Esophagus (tissue), 2 donors: ENCODE data around the gene SYNE4. TPM values are rescaled to one million over a fixed set of nuclear protein-coding genes. Genes with fewer than 3 reads are reported as not detected.

Experiments
- H3K27ac ChIP-seq, 2 donors: one replicate each; pipeline ENCODE4 v1.5.1; 2013; ENCODE audit warnings: low read depth in 2 of 2, mild to moderate bottlenecking in 2 of 2, inconsistent platforms in 1 of 2, low read length in 1 of 2, moderate library complexity in 1 of 2
- H3K27me3 ChIP-seq, 2 donors: one replicate each; pipeline ENCODE4 v1.6.1; 2013; ENCODE audit warnings: low read length in 2 of 2, control low read depth in 1 of 2, mild to moderate bottlenecking in 1 of 2; ENCODE audit not compliant: insufficient read depth in 2 of 2, control insufficient read depth in 1 of 2
- H3K36me3 ChIP-seq, 2 donors: one replicate each; pipeline ENCODE4 v1.6.1; 2013; ENCODE audit warnings: low read length in 1 of 2; ENCODE audit not compliant: control insufficient read depth in 2 of 2, insufficient read depth in 2 of 2
- H3K4me1 ChIP-seq, 2 donors: one replicate each; pipeline ENCODE4 v1.6.1; 2013; ENCODE audit warnings: low read length in 1 of 2; ENCODE audit not compliant: control insufficient read depth in 2 of 2, insufficient read depth in 2 of 2
- H3K4me3 ChIP-seq, 2 donors: one replicate each; pipeline ENCODE4 v1.5.1; 2013; ENCODE audit warnings: low read length in 2 of 2, mild to moderate bottlenecking in 2 of 2, low read depth in 1 of 2, moderate library complexity in 1 of 2
- H3K9me3 ChIP-seq, 2 donors: one replicate each; pipeline ENCODE4 v1.6.1; 2013; ENCODE audit warnings: mild to moderate bottlenecking in 2 of 2, low read depth in 1 of 2, low read length in 1 of 2, moderate library complexity in 1 of 2; ENCODE audit not compliant: control insufficient read depth in 2 of 2, insufficient read depth in 1 of 2
- WGBS, 2 donors: extraction: QIAGEN DNeasy Blood & Tissue Kit; methylation state at CpG; one replicate each; pipeline ENCODE4 v1.1.7; 2013; 5-methylcytosine and 5-hydroxymethylcytosine counted together
- polyA plus RNA-seq, 2 donors: library from polyadenylated mRNA; stranded (reverse); fragments of 200-250 nt; gene quantifications; one replicate each; pipeline ENCODE4 v1.2.3, GENCODE V29; 2013
- donor health status: healthy with polysubstance abuse.
- donor health status: Bipolar disorder and iron deficiency.

SYNE4 gene
- polyA plus RNA-seq, 2 donors: 0.87 to 2.7 TPM

DNA sequence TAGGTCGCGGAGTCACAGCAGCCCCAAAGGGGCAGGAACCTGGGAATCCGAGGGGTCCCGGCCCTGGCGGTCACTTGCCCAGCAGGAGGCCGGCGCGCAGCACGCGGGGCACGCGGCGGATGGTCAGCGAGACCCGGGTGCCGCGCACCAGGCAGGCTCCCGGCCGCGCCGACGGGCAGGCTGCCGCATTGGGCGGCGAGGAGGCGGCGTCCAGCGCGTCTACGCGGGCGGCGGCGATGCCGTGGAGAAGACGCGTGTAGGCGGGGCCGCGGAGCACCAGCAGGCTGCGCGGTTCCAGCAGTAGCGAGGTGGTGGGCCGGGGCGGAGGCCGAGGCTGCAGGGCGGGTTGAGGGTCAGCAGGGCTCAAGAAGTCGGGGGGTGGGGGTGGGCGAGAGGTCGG is 607 bp upstream of the SYNE4 start:
- peak overlapping the region; percentile 36 to 54 for H3K4me3 ChIP-seq
- H3K27ac ChIP-seq: peak overlapping the region; percentile 55 to 75
- no peaks in the 10 kb centered on the region for H3K27me3 ChIP-seq
- WGBS, 2 donors: 1 to 2% methylated on average over 39 to 50 of the region's 50 CpGs
- no peaks in the 10 kb centered on the region for H3K9me3 ChIP-seq
- H3K4me1 ChIP-seq: peaks cover 9 to 23% of the 10 kb centered on the region in 2 donors
- H3K36me3 ChIP-seq: no peaks in the 10 kb centered on the region

DNA sequence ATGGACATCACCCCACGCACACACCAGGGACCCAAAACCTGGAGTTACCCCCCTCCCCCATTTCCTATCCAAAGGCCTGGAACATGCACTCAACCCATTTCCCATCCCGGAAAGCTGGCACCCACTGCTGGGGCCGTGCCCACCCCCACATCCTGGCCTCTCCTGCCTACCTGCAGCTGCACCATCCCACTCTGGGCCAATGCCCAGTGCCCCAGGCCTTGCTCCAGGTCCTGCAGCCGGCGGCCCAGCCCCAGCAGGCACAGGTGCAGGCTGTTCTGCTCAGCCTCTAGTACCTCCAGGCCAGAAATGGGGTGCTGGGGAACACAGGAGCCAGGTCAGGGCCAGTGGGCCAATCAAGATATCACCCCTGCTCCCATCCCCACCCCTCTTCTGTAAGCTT is 1.7 kb downstream of the SYNE4 start:
- peaks cover 5 to 15% of the 10 kb centered on the region in 2 donors for H3K4me1 ChIP-seq
- WGBS, 2 donors: 68 to 87% methylated on average over 5 of the region's 5 CpGs
- no peak overlapping the region for H3K4me3 ChIP-seq
- no peaks in the 10 kb centered on the region for H3K36me3 ChIP-seq
- H3K27ac ChIP-seq: no peak overlapping the region
- H3K9me3 ChIP-seq: no peaks in the 10 kb centered on the region
- H3K27me3 ChIP-seq: no peaks in the 10 kb centered on the region

DNA sequence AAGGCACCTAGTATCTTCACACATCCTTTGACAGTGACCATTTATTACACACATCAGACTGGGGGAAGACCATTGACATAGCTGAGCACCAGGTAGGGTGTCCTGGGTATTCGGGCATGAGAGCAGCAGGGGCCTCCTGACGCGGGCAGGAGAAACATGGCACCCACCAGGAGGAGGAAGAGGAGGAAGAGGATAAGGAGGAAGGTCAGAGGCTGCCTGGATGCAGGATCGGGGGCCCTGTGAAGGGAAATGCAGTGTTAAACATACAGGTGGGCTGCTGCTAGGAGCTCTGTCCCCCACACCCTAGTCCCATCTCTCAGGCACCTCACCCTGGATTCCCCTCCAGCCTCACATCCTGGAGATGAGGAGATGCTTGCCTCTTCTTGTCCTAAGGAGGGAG is 5.3 kb downstream of the SYNE4 start:
- H3K27me3 ChIP-seq: no peaks in the 10 kb centered on the region
- H3K4me3 ChIP-seq: no peak overlapping the region
- no peak overlapping the region for H3K27ac ChIP-seq
- 93 to 95% methylated on average over 4 of the region's 4 CpGs for WGBS, 2 donors
- peaks cover 0 to 1% of the 10 kb centered on the region in 2 donors for H3K36me3 ChIP-seq
- no peaks in the 10 kb centered on the region for H3K9me3 ChIP-seq
- peaks cover 0 to 7% of the 10 kb centered on the region in 2 donors for H3K4me1 ChIP-seq

DNA sequence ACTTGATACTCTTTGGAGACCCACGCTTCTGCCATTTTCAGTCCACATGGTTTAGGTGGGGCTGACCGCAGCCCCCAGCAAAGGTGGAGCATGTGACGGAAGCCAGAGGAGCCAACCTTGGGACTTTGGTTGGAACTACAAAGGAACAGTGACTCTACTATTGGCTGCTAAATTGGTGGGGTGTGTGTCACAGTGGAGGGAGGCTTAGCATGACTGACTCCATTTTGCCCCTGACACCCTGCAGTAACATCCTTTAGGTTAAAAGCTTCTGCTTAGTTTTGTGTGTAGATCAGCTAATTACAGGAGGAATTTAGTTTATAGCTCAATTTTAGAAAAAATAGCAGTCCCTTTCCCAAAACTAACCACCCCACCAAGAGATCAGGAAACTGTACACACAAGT is 7.0 kb downstream of the SYNE4 start:
- Histone ChIP-seq H3K27ac (no peak overlapping the region), H3K27me3 (no peaks in the 10 kb centered on the region), H3K9me3 (no peaks in the 10 kb centered on the region), H3K36me3 (peaks cover 0 to 3% of the 10 kb centered on the region in 2 donors), H3K4me1 (peaks cover 0 to 4% of the 10 kb centered on the region in 2 donors), H3K4me3 (no peak overlapping the region)
- 97 to 99% methylated on average over 3 of the region's 3 CpGs for WGBS, 2 donors

DNA sequence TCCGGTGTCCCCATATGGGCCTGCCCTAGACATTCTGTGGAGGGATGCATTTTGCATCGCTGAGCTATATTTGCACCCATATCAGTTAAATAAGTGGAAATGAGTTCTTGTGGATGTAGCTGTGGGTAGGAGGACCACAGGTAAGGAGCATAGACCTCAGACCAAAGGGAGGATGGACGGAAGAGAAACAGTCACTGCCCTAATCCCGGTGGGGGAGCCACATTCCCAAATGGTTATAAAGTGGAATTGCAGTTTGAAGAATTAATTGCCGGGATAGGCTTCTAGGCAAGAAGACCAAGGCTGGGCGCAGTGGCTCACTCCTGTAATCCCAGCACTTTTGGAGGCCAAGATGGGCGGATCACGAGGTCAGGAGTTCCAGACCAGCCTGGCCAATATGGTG is 11.8 kb downstream of the SYNE4 start:
- Histone ChIP-seq H3K4me3 (no peak overlapping the region), H3K9me3 (no peaks in the 10 kb centered on the region), H3K4me1 (peaks cover 3 to 10% of the 10 kb centered on the region in 2 donors), H3K27ac (no peak overlapping the region), H3K27me3 (no peaks in the 10 kb centered on the region), H3K36me3 (peaks cover 0 to 3% of the 10 kb centered on the region in 2 donors)
- WGBS, 2 donors: 88 to 92% methylated on average over 8 of the region's 8 CpGs

DNA sequence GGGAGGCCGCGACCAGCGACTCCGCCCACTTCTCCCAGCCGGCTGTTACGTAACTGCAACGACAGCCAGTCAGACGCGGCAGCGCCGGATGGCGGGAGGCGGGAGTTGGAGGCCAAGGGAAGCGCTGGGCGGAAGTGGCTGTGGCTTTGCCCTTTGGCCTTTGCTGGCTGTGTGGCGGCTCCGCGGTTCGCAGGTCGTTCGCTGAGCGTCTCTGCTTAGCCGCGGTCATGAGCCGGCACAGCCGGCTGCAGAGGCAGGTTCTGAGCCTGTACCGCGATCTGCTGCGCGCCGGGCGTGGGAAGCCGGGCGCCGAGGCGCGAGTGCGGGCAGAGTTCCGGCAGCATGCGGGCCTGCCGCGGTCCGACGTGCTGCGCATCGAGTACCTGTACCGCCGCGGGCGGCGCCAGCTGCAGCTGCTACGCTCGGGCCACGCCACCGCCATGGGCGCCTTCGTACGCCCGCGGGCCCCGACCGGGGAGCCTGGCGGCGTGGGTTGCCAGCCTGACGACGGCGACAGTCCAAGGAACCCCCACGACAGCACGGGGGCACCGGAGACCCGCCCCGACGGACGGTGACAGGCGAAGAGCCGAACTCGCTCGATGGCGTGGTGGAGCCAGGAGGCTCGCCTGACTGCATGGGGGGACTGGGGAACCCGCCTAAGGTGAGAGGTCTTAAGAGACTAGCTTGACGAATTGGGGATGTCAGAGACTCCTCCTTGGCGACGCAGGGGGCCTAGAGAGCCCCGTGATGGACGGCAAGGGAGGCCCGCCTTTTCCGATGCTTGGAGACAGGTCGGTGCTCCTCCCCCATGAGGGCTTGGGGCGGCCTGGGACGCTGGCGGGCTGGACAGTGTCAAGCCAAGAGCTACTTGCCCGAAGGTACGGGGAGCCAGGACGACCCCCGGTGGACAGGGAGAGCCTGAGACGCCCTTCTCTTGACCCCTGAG is 13.3 kb downstream of the SYNE4 start, which contains the start of gene SDHAF1:
Gene SDHAF1, plus strand, starts transcription at position 141 of the 946 bp plus-strand sequence. Its CDS starts 87 bp downstream, at position 228.
- H3K4me3 ChIP-seq: peak within 1 kb of the TSS; percentile 87 to 95
- no peaks in the 10 kb centered on the region for H3K9me3 ChIP-seq
- WGBS, 2 donors: 0 to 1% methylated on average over 88 to 97 of the region's 97 CpGs
- H3K27me3 ChIP-seq: no peaks in the 10 kb centered on the region
- H3K36me3 ChIP-seq: peaks cover 0 to 3% of the 10 kb centered on the region in 2 donors
- H3K27ac ChIP-seq: peak within 1 kb of the TSS; percentile 77 to 82
- peaks cover 3 to 10% of the 10 kb centered on the region in 2 donors for H3K4me1 ChIP-seq

DNA sequence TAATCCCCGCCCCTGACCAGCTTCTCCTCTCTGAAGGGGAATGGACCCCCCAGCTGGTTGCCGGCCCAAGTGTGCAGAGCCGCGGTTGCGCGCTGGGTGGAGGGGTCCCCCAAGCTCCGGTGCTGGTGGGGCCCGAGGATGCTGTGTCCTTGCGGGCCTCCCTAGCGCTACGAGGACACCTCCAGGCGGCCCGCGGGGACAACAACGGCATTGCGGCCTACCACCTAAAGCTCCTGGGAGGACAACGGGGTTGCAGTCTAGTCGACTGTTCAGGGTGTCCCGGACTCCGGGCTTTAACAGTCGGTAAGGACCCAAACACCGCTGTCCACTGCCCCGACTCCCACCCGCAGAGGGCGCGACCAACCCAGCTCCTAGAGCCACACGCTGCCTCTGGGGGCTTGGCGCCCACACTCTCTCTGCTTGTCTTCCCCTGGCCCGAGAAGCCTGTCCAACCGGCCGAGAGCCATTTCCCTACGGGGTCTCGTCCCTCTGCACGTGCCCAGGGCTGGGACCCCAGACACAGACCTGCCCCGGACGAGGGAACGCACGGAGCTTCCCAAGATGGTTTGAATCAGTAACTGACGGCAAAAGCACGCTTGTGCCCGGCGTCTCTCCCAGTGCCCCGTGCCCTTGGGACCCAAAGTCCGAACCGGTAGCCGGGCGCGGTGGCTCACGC is 14.6 kb downstream of the SYNE4 start:
- Histone ChIP-seq H3K4me1 (peaks cover 3 to 9% of the 10 kb centered on the region in 2 donors), H3K4me3 (peak overlapping the region; percentile 21 to 87), H3K27me3 (no peaks in the 10 kb centered on the region), H3K9me3 (no peaks in the 10 kb centered on the region), H3K36me3 (peaks cover 0 to 3% of the 10 kb centered on the region in 2 donors), H3K27ac (peak overlapping the region in 1 of 2 donors; percentile 59)
- 36 to 42% methylated on average over 49 of the region's 49 CpGs for WGBS, 2 donors

DNA sequence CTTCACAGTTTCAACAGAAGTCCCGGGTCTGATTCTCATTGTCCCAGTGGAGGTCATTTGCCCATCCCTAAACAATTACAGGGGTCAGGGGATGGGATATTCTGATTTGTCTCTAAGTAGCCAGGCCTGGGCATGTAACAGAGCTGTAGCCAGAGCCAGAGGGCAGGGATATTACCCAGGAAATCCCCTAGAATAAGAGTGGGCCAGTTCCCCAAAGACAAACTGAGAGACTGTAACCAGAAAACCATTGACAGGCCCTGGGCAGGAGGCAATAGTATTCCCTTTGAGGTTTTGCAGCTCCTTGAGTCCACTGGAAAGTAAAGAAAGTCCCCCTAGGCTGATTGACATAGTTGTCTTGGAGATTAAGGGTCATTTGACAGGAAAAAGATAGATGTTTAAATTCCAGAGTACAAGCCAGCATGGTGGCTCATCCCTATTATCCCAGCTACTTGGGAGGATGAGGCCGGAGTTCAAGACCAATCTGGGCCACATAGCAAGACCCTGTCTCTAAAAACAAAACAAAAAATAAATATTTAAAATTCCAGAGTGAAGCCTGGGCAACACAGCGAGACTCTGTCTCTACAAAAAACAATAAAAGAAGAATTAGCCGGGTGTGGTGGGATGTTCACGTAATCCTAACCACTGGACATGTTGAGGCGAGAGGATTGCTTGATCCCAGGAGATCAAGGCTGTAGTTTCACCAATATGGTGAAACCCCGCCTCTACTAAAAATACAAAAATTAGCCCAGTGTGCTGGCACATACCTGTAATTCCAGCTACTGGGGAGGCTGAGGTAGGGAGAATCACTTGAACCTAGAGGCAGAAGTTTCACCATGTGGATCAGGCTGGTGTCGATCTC is 15.5 kb downstream of the SYNE4 start:
- WGBS, 2 donors: 74 to 78% methylated on average over 8 of the region's 8 CpGs
- no peaks in the 10 kb centered on the region for H3K9me3 ChIP-seq
- no peak overlapping the region for H3K27ac ChIP-seq
- peaks cover 0 to under 1% of the 10 kb centered on the region in 2 donors for H3K36me3 ChIP-seq
- no peak overlapping the region for H3K4me3 ChIP-seq
- peaks cover 3 to 7% of the 10 kb centered on the region in 2 donors for H3K4me1 ChIP-seq
- H3K27me3 ChIP-seq: no peaks in the 10 kb centered on the region
